ENCODE measurements around the gene RPTOR. TPM values are rescaled to one million over a fixed set of nuclear protein-coding genes. Genes with fewer than 3 reads are reported as not detected.

RPTOR gene
- polyA plus RNA-seq, 1 donor from 2014 or later: 8.0 TPM

- Histone ChIP-seq H3K36me3 (ENCODE audit: insufficient read depth, low read length) (no peaks in the 10 kb centered on the region), H3K9ac (ENCODE audit: low read length) (no peak overlapping the region), H3K27me3 (ENCODE audit: insufficient read depth, low read depth, low read length) (no peaks in the 10 kb centered on the region), H3F3A (ENCODE audit: insufficient read depth, low read length, poor library complexity, severe bottlenecking) (no peaks in the 10 kb centered on the region), H4K20me1 (ENCODE audit: insufficient read depth) (no peaks in the 10 kb centered on the region), H3K27ac (ENCODE audit: low read length) (no peak overlapping the region), H3K9me3 (ENCODE audit: low read length) (no peaks in the 10 kb centered on the region), H3K4me2 (ENCODE audit: low read length) (no peak overlapping the region), H2AFZ (ENCODE audit: low read depth, low read length) (no peak overlapping the region), H3K79me2 (replicated peaks; ENCODE audit: insufficient read depth, low read length) (no peaks in the 10 kb centered on the region), H3K4me3 (ENCODE audit: low read length) (no peak overlapping the region), H3K9me2 (ENCODE audit: insufficient read depth, low read length) (no peaks in the 10 kb centered on the region)
- no peak for TF ChIP-seq CTCF (IDR thresholded peaks at IDR 0.05; ENCODE audit: poor library complexity, severe bottlenecking)
- no peak for TF ChIP-seq EZH2 (IDR thresholded peaks at IDR 0.05; ENCODE audit: borderline replicate concordance, insufficient read depth, low read length, poor library complexity, severe bottlenecking)
- TF ChIP-seq RAD21 (conservative IDR thresholded peaks at IDR 0.05): no peak
- TF ChIP-seq POLR2AphosphoS5 (IDR thresholded peaks at IDR 0.05): no peak
- no peak for TF ChIP-seq EP300 (conservative IDR thresholded peaks at IDR 0.05; ENCODE audit: poor library complexity, severe bottlenecking)
- TF ChIP-seq SMC3 (conservative IDR thresholded peaks at IDR 0.05; ENCODE audit: poor library complexity): no peak
Measured at GRCh38 chr17:80805032-80805751, 260.6 kb downstream of the RPTOR start.

GRCh38 chr17:80807014-80807413, 262.4 kb downstream of the RPTOR start:
- Histone ChIP-seq H4K20me1 (ENCODE audit: insufficient read depth) (no peaks in the 10 kb centered on the region), H3K27ac (ENCODE audit: low read length) (no peak overlapping the region), H3K9ac (ENCODE audit: low read length) (no peak overlapping the region), H3K9me3 (ENCODE audit: low read length) (no peaks in the 10 kb centered on the region), H3K9me2 (ENCODE audit: insufficient read depth, low read length) (no peaks in the 10 kb centered on the region), H3K27me3 (ENCODE audit: insufficient read depth, low read depth, low read length) (no peaks in the 10 kb centered on the region), H2AFZ (ENCODE audit: low read depth, low read length) (no peak overlapping the region), H3F3A (ENCODE audit: insufficient read depth, low read length, poor library complexity, severe bottlenecking) (no peaks in the 10 kb centered on the region), H3K4me2 (ENCODE audit: low read length) (no peak overlapping the region), H3K36me3 (ENCODE audit: insufficient read depth, low read length) (no peaks in the 10 kb centered on the region), H3K79me2 (replicated peaks; ENCODE audit: insufficient read depth, low read length) (no peaks in the 10 kb centered on the region), H3K4me3 (ENCODE audit: low read length) (no peak overlapping the region)
- TF ChIP-seq EZH2 (IDR thresholded peaks at IDR 0.05; ENCODE audit: borderline replicate concordance, insufficient read depth, low read length, poor library complexity, severe bottlenecking): no peak
- TF ChIP-seq POLR2AphosphoS5 (IDR thresholded peaks at IDR 0.05): no peak
- no peak for TF ChIP-seq RAD21 (conservative IDR thresholded peaks at IDR 0.05)
- TF ChIP-seq TAF1 (IDR thresholded peaks at IDR 0.05; ENCODE audit: low read depth): no peak
- no peak for TF ChIP-seq MXI1 (conservative IDR thresholded peaks at IDR 0.05; ENCODE audit: poor library complexity, severe bottlenecking)
- TF ChIP-seq REST (IDR thresholded peaks at IDR 0.05; ENCODE audit: borderline replicate concordance): no peak
- no peak for TF ChIP-seq CTCF (IDR thresholded peaks at IDR 0.05; ENCODE audit: poor library complexity, severe bottlenecking)
- TF ChIP-seq SMC3 (conservative IDR thresholded peaks at IDR 0.05; ENCODE audit: poor library complexity): no peak
- no peak for TF ChIP-seq EP300 (conservative IDR thresholded peaks at IDR 0.05; ENCODE audit: poor library complexity, severe bottlenecking)
